ENCODE results near the gene CNNM2.
A peak's percentile ranks its signal among the peaks of the same experiment; 100 is the strongest.
"Not testable (repeated sequence)": the region's sequence is repeated elsewhere in the genome, so short reads cannot be mapped to it uniquely, and the experiment has no call there.

The CNNM2 gene

GRCh38 chr10:103041391-103041790, 123.3 kb downstream of the CNNM2 start:
- DNase-seq (ENCODE audit: low spot score) = no peak

GRCh38 chr10:103042129-103042528, 124.0 kb downstream of the CNNM2 start:
- peak; percentile 26 for DNase-seq (ENCODE audit: low spot score)

GRCh38 chr10:103042908-103043307, 124.8 kb downstream of the CNNM2 start:
- no peak for DNase-seq (ENCODE audit: low spot score)

- DNase-seq (ENCODE audit: low spot score) = no peak
Observed at GRCh38 chr10:103044942-103045489, 126.9 kb downstream of the CNNM2 start.

- no peak for DNase-seq (ENCODE audit: low spot score)
Observed at GRCh38 chr10:103045961-103046360, 127.9 kb downstream of the CNNM2 start.

GRCh38 chr10:103047381-103047780, 129.3 kb downstream of the CNNM2 start:
- no peak for DNase-seq (ENCODE audit: low spot score)

- no peak for DNase-seq (ENCODE audit: low spot score)
Observed at GRCh38 chr10:103049237-103049636, 131.1 kb downstream of the CNNM2 start.

GRCh38 chr10:103053659-103054581, 135.8 kb downstream of the CNNM2 start:
- DNase-seq (ENCODE audit: low spot score) = peak; percentile 89

- peak; percentile 87 for DNase-seq (ENCODE audit: low spot score)
Observed at GRCh38 chr10:103054621-103055020, 136.5 kb downstream of the CNNM2 start.

- no peak for DNase-seq (ENCODE audit: low spot score)
Observed at GRCh38 chr10:103055105-103055504, 137.0 kb downstream of the CNNM2 start.

GRCh38 chr10:103058034-103058433, 139.9 kb downstream of the CNNM2 start:
- DNase-seq (ENCODE audit: low spot score) = no peak

- no peak for DNase-seq (ENCODE audit: low spot score)
Observed at GRCh38 chr10:103060575-103060974, 142.5 kb downstream of the CNNM2 start.

GRCh38 chr10:103062854-103063590, 144.9 kb downstream of the CNNM2 start:
- peak; percentile 80 for DNase-seq (ENCODE audit: low spot score)

- no peak for DNase-seq (ENCODE audit: low spot score)
Observed at GRCh38 chr10:103064956-103065355, 146.9 kb downstream of the CNNM2 start.

GRCh38 chr10:103066141-103067098, 148.3 kb downstream of the CNNM2 start:
- DNase-seq (ENCODE audit: low spot score) = no peak

GRCh38 chr10:103067099-103067477, 149.0 kb downstream of the CNNM2 start:
- not testable (repeated sequence) for DNase-seq (ENCODE audit: low spot score)

GRCh38 chr10:103067484-103067883, 149.4 kb downstream of the CNNM2 start:
- no peak for DNase-seq (ENCODE audit: low spot score)

GRCh38 chr10:103067956-103068355, 149.9 kb downstream of the CNNM2 start:
- no peak for DNase-seq (ENCODE audit: low spot score)

GRCh38 chr10:103069453-103070331, 151.6 kb downstream of the CNNM2 start:
- DNase-seq (ENCODE audit: low spot score) = peak; percentile 82

GRCh38 chr10:103072276-103072675, 154.2 kb downstream of the CNNM2 start:
- DNase-seq (ENCODE audit: low spot score) = no peak

- no peak for DNase-seq (ENCODE audit: low spot score)
Observed at GRCh38 chr10:103072891-103073290, 154.8 kb downstream of the CNNM2 start.
